ENCODE data around the gene TLL2.
A peak's percentile ranks its signal among the peaks of the same experiment; 100 is the strongest.

Gene TLL2

GRCh38 chr10:96517284-96517683 is 3.6 kb upstream of the TLL2 start:
- no peak for DNase-seq (ENCODE audit: low read depth)
- TF ChIP-seq CTCF (conservative IDR thresholded peaks at IDR 0.05; ENCODE audit: low read length): no peak
- H3K4me3 ChIP-seq (ENCODE audit: low read length): no peak overlapping the region

- no peak for DNase-seq (ENCODE audit: low read depth)
- TF ChIP-seq CTCF (conservative IDR thresholded peaks at IDR 0.05; ENCODE audit: low read length): no peak
- no peak overlapping the region for H3K4me3 ChIP-seq (ENCODE audit: low read length)
Observed at GRCh38 chr10:96516337-96516736, 2.6 kb upstream of the TLL2 start.

GRCh38 chr10:96513305-96513697 is 425 bp downstream of the TLL2 start:
- DNase-seq (ENCODE audit: low read depth): no peak
- peak overlapping the region; percentile 57 for H3K4me3 ChIP-seq (ENCODE audit: low read length)
- TF ChIP-seq CTCF (conservative IDR thresholded peaks at IDR 0.05; ENCODE audit: low read length): no peak

- no peak for TF ChIP-seq CTCF (conservative IDR thresholded peaks at IDR 0.05; ENCODE audit: low read length)
- peak overlapping the region; percentile 57 for H3K4me3 ChIP-seq (ENCODE audit: low read length)
- peak; percentile 34 for DNase-seq (ENCODE audit: low read depth)
Observed at GRCh38 chr10:96512524-96513304, 1.0 kb downstream of the TLL2 start.

- peak; percentile 33 for DNase-seq (ENCODE audit: low read depth)
- peak; percentile 61 for TF ChIP-seq CTCF (conservative IDR thresholded peaks at IDR 0.05; ENCODE audit: low read length)
- no peak overlapping the region for H3K4me3 ChIP-seq (ENCODE audit: low read length)
Observed at GRCh38 chr10:96511044-96511945, 2.4 kb downstream of the TLL2 start.

GRCh38 chr10:96509017-96509641 is 4.6 kb downstream of the TLL2 start:
- DNase-seq (ENCODE audit: low read depth): peak; percentile 77
- TF ChIP-seq CTCF (conservative IDR thresholded peaks at IDR 0.05; ENCODE audit: low read length): no peak
- no peak overlapping the region for H3K4me3 ChIP-seq (ENCODE audit: low read length)

All from AG10803 (cell line).